ENCODE measurements around the gene CCL25. TPM values are rescaled to one million over a fixed set of nuclear protein-coding genes. Genes with fewer than 3 reads are reported as not detected.

CCL25 gene, protein sequence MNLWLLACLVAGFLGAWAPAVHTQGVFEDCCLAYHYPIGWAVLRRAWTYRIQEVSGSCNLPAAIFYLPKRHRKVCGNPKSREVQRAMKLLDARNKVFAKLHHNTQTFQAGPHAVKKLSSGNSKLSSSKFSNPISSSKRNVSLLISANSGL
- not detected in 2 replicates for total RNA-seq

DNA sequence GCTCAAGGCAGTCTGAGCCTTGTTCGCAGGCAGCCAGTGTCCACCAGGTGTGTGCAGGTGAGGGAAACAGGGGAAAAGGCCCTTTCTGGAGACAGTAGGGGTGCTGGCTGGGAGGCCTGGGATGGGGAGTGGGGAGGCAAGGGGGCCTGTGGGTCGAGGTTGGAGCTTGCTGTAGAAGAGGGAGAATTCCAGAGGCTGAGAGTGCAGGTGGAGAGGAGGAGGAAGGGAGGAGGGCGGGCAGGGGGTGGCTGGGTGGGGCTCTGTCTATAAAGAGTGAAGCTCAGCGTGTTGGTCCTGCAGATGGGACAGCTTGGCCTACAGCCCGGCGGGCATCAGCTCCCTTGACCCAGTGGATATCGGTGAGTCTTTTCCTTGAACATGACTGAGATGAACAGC is at the start of gene CCL25:
TSS of gene CCL25 (plus strand) at position 297 of the 396 bp plus-strand sequence. CDS start 290 bp downstream, outside the sequence.

DNA sequence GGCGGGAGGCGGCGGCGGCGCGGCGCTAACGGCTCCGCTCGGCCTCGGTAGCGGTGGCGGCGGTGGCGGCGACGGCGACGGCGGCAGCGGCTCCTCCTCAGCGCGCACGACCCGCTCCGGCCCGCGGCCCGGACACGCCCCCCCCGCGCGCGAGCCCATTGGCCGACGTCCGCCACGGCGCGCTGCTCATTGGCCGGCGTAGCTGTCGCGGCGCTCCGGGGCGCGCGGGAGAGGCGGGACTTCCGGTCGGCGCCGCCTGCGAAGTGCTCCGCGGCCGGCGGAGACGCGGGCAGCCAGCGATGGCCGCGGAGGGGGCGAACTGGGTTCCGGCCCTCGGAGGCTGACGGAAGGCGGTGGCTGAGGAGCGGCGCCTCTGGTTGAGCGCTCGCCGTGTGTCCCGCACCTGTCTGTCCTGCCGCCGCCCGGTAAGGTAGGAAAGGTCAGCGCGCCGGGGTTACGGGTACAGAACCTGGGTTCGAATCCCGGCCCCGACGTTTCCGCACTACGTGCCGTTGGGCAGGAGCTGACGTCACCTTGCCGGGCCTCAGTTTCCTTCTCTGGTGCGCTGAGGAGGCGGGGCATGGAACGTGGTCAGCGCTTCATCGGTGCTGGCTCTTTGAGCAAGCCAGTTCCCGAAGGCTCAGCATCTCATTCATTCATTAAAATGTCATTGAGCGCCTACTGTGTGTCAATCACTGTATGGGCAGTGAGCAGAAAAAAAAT is 46.9 kb upstream of the CCL25 start, which contains the start of gene ELAVL1:
TSS of gene ELAVL1 (minus strand) at position 108 of the 723 bp plus-strand sequence. CDS start 13,826 bp downstream, outside the sequence.

Other genes with a start within 250 kb of the CCL25 start
- gene EVI5L, start 222.5 kb upstream of the CCL25 start, total RNA-seq = 13.8 and 15.0 TPM in 2 replicates
- not detected in 2 replicates for gene PRR36, start 178.4 kb upstream of the CCL25 start, total RNA-seq
- 3.5 and 5.7 TPM in 2 replicates for gene LRRC8E, start 164.2 kb upstream of the CCL25 start, total RNA-seq
- gene MAP2K7, start 148.9 kb upstream of the CCL25 start, total RNA-seq = 10.0 and 17.1 TPM in 2 replicates
- gene TGFBR3L, start 137.9 kb upstream of the CCL25 start, total RNA-seq = 6.3 and 8.9 TPM in 2 replicates
- 46.0 and 47.4 TPM in 2 replicates for gene SNAPC2, start 132.4 kb upstream of the CCL25 start, total RNA-seq
- gene CTXN1, start 126.6 kb upstream of the CCL25 start, total RNA-seq = 4.3 and 7.1 TPM in 2 replicates
- gene TIMM44, start 109.1 kb upstream of the CCL25 start, total RNA-seq = 48.3 and 50.6 TPM in 2 replicates
- gene ELAVL1, start 47.1 kb upstream of the CCL25 start, total RNA-seq = 51.3 and 54.5 TPM in 2 replicates
- gene FBN3, start 96.8 kb downstream of the CCL25 start, total RNA-seq = not detected in 2 replicates
- gene CERS4, start 156.6 kb downstream of the CCL25 start, total RNA-seq = 4.4 and 20.1 TPM in 2 replicates